CD4-positive, alpha-beta T cell (primary cell): ENCODE measurements around the gene NIM1K. TPM values are rescaled to one million over a fixed set of nuclear protein-coding genes. Genes with fewer than 3 reads are reported as not detected.

Experiments used
- ATAC-seq: fragments of 200-7000 bp; cut with Tn5 transposase; one replicate; pipeline ENCODE4 v1.10.0; 2022; ENCODE audit warnings: mild to moderate bottlenecking; ENCODE audit not compliant: poor library complexity
- CTCF ChIA-PET: fragments of 350-600 bp; sonication (Branson Sonifier 250); formaldehyde crosslinking; loops from one replicate; lab custom pipeline; 2021; ENCODE audit warnings: antibody characterized with exemption, inconsistent platforms; lab: Charles Lee
- POLR2A ChIA-PET: fragments of 350-600 bp; sonication (Branson Sonifier 250); formaldehyde crosslinking; loops from one replicate; lab custom pipeline; 2021; ENCODE audit warnings: antibody characterized with exemption, inconsistent platforms; lab: Charles Lee
- DNase-seq, 14 experiments: peaks; one replicate each; pipeline ENCODE4 v3.0.0-alpha.2; 2013 to 2020; ENCODE audit warnings: mixed read lengths in 2 of 14
- H3K27ac ChIP-seq, 2 donors: one replicate each; pipeline versions ENCODE4 v1.5.1 to v1.7.0; 2013; ENCODE audit warnings: low read length in 2 of 2, low read depth in 1 of 2, mild to moderate bottlenecking in 1 of 2
- H3K27me3 ChIP-seq, 2 experiments: 1 replicate in 1 of 2; 2 replicates in 1 of 2; pipeline versions ENCODE4 v1.6.1 to v1.7.0; 2013; ENCODE audit warnings: low read length in 2 of 2, control low read depth in 1 of 2, mild to moderate bottlenecking in 1 of 2, moderate library complexity in 1 of 2; ENCODE audit not compliant: insufficient read depth in 2 of 2, control insufficient read depth in 1 of 2
- H3K36me3 ChIP-seq: one replicate; pipeline ENCODE4 v1.6.1; 2013; ENCODE audit warnings: low read length, control low read depth; ENCODE audit not compliant: insufficient read depth
- H3K4me1 ChIP-seq: one replicate; pipeline ENCODE4 v1.6.1; 2013; ENCODE audit warnings: low read length, control low read depth; ENCODE audit not compliant: insufficient read depth
- H3K4me3 ChIP-seq: one replicate; pipeline ENCODE4 v1.5.1; 2013; ENCODE audit warnings: mild to moderate bottlenecking, low read length, moderate library complexity
- H3K9me3 ChIP-seq, 2 experiments: 1 replicate in 1 of 2; 2 replicates in 1 of 2; pipeline versions ENCODE4 v1.6.1 to v1.7.0; 2013; ENCODE audit warnings: low read length in 2 of 2, mild to moderate bottlenecking in 2 of 2, control low read depth in 1 of 2, moderate library complexity in 1 of 2; ENCODE audit not compliant: control insufficient read depth in 1 of 2, insufficient read depth in 1 of 2
- H3K27ac Mint-ChIP-seq: one replicate; pipeline ENCODE4 v1.8.0; 2020; ENCODE audit warnings: mixed read lengths
- H3K27me3 Mint-ChIP-seq: one replicate; pipeline ENCODE4 v1.8.0; 2021; ENCODE audit warnings: mixed read lengths
- H3K36me3 Mint-ChIP-seq: one replicate; pipeline ENCODE4 v1.8.0; 2021; ENCODE audit warnings: low read depth, mixed read lengths
- H3K4me1 Mint-ChIP-seq: one replicate; pipeline ENCODE4 v1.8.0; 2021; ENCODE audit warnings: low read depth, mixed read lengths
- H3K4me3 Mint-ChIP-seq: one replicate; pipeline ENCODE4 v1.8.0; 2020; ENCODE audit warnings: mild to moderate bottlenecking, mixed read lengths
- H3K9me3 Mint-ChIP-seq: one replicate; pipeline ENCODE4 v1.8.0; 2020; ENCODE audit warnings: mixed read lengths
- CTCF ChIP-seq: fragments of 200-600 bp; IDR thresholded peaks from one replicate; pipeline ENCODE4 v1.8.0; 2022; ENCODE audit warnings: antibody characterized with exemption, mild to moderate bottlenecking
- intact Hi-C, 2 experiments: fragments of 100-400 bp; cut with DNase I in 1 of 2; cut with micrococcal nuclease in 1 of 2; formaldehyde crosslinking; loops; one replicate each; pipeline versions ENCODE4 v1.15.1 to v1.9.0; 2023 to 2025; cut with DNase I, micrococcal nuclease
- total RNA-seq, 174 experiments: library from RNA in 2 of 174; stranded (reverse) in 2 of 174; gene quantifications; one replicate each; pipeline ENCODE4 v1.2.3 and lab custom pipeline; 2021 to 2026

Gene NIM1K
- total RNA-seq, 2 experiments from 2014 or later, result 0.08 to 0.44 TPM

- ChIA-PET POLR2A (no interaction called here), CTCF (no interaction called here)
- no peak overlapping the region for H3K4me3 Mint-ChIP-seq
- peaks cover under 1 to 6% of the 10 kb centered on the region in 2 experiments for H3K27me3 ChIP-seq
- intact Hi-C loops, result no loop called here
- H3K36me3 ChIP-seq, result no peaks in the 10 kb centered on the region
- H3K9me3 Mint-ChIP-seq, result peaks cover 5% of the 10 kb centered on the region
- H3K4me1 Mint-ChIP-seq, result no peaks in the 10 kb centered on the region
- no peak for TF ChIP-seq CTCF
- no peaks in the 10 kb centered on the region for H3K36me3 Mint-ChIP-seq
- H3K4me3 ChIP-seq, result no peak overlapping the region
- no peak overlapping the region for H3K27ac ChIP-seq
- H3K27ac Mint-ChIP-seq, result no peak overlapping the region
- H3K4me1 ChIP-seq, result no peaks in the 10 kb centered on the region
- no peak for ATAC-seq
- peaks cover 26% of the 10 kb centered on the region for H3K27me3 Mint-ChIP-seq
- DNase-seq, result no peak
- H3K9me3 ChIP-seq, result no peaks in the 10 kb centered on the region
Observed at GRCh38 chr5:43273552-43273951, 81.5 kb downstream of the NIM1K start.

GRCh38 chr5:43274435-43275114, 82.5 kb downstream of the NIM1K start:
- H3K27ac Mint-ChIP-seq, result no peak overlapping the region
- no peak for TF ChIP-seq CTCF
- Histone ChIP-seq H3K9me3 (no peaks in the 10 kb centered on the region), H3K36me3 (no peaks in the 10 kb centered on the region), H3K27ac (no peak overlapping the region), H3K4me3 (no peak overlapping the region), H3K27me3 (peaks cover 0 to 6% of the 10 kb centered on the region in 2 experiments), H3K4me1 (no peaks in the 10 kb centered on the region)
- DNase-seq, result no peak
- H3K4me3 Mint-ChIP-seq, result no peak overlapping the region
- intact Hi-C loops, result no loop called here
- no peaks in the 10 kb centered on the region for H3K36me3 Mint-ChIP-seq
- no peak for ATAC-seq
- ChIA-PET POLR2A (no interaction called here), CTCF (no interaction called here)
- H3K4me1 Mint-ChIP-seq, result no peaks in the 10 kb centered on the region
- peaks cover 5% of the 10 kb centered on the region for H3K9me3 Mint-ChIP-seq
- H3K27me3 Mint-ChIP-seq, result peaks cover 26% of the 10 kb centered on the region

GRCh38 chr5:43275391-43275790, 83.4 kb downstream of the NIM1K start:
- Mint-ChIP-seq H3K27me3 (peaks cover 20% of the 10 kb centered on the region), H3K4me3 (no peak overlapping the region), H3K27ac (no peak overlapping the region), H3K4me1 (no peaks in the 10 kb centered on the region), H3K9me3 (no peaks in the 10 kb centered on the region), H3K36me3 (no peaks in the 10 kb centered on the region)
- DNase-seq (no peak), ATAC-seq (no peak)
- ChIA-PET POLR2A (no interaction called here), CTCF (no interaction called here)
- no peak overlapping the region for H3K27ac ChIP-seq
- no peak overlapping the region for H3K4me3 ChIP-seq
- H3K27me3 ChIP-seq, result peaks cover 0 to 6% of the 10 kb centered on the region in 2 experiments
- no peak for TF ChIP-seq CTCF
- intact Hi-C loops, result no loop called here
- no peaks in the 10 kb centered on the region for H3K9me3 ChIP-seq
- H3K36me3 ChIP-seq, result no peaks in the 10 kb centered on the region
- H3K4me1 ChIP-seq, result no peaks in the 10 kb centered on the region
